Spleen (tissue), 11 donors: Measurements from ENCODE around the gene GRIP1. TPM values are rescaled to one million over a fixed set of nuclear protein-coding genes. Genes with fewer than 3 reads are reported as not detected.

Experiments used
- DNase-seq: peaks from one replicate; pipeline ENCODE4 v3.0.0-alpha.2; 2020
- H3K27ac ChIP-seq, 8 donors: fragments of 200-600 bp; sonication (generic) in 7 of 8; 1 replicate in 4 of 8; 2 replicates in 4 of 8; pipeline versions ENCODE4 v1.5.0 to v1.8.0; 2016 to 2021; ENCODE audit warnings: inconsistent platforms in 4 of 8, mild to moderate bottlenecking in 4 of 8, moderate library complexity in 1 of 8
- H3K27me3 ChIP-seq, 7 donors: fragments of 200-600 bp; sonication (generic) in 6 of 7; replicated peaks in 1 of 7; 1 replicate in 4 of 7; 2 replicates in 3 of 7; pipeline versions ENCODE4 v1.5.0 to v1.8.0; 2016 to 2021; ENCODE audit warnings: inconsistent platforms in 3 of 7, mild to moderate bottlenecking in 1 of 7
- H3K36me3 ChIP-seq, 6 donors: fragments of 200-600 bp; sonication (generic) in 5 of 6; 1 replicate in 4 of 6; 2 replicates in 2 of 6; pipeline versions ENCODE4 v1.5.0 to v1.8.0; 2016 to 2021; ENCODE audit warnings: inconsistent platforms in 2 of 6
- H3K4me1 ChIP-seq, 6 donors: fragments of 200-600 bp; sonication (generic) in 5 of 6; 1 replicate in 3 of 6; 2 replicates in 3 of 6; pipeline versions ENCODE4 v1.5.0 to v1.8.0; 2016 to 2021; ENCODE audit warnings: inconsistent platforms in 3 of 6
- H3K4me3 ChIP-seq, 8 donors: fragments of 200-600 bp; sonication (generic) in 7 of 8; 1 replicate in 4 of 8; 2 replicates in 4 of 8; pipeline versions ENCODE4 v1.5.0 to v1.8.0; 2016 to 2021; ENCODE audit warnings: inconsistent platforms in 4 of 8, mild to moderate bottlenecking in 4 of 8, moderate library complexity in 2 of 8
- H3K9me3 ChIP-seq, 8 donors: fragments of 200-600 bp; sonication (generic) in 7 of 8; 1 replicate in 4 of 8; 2 replicates in 4 of 8; pipeline versions ENCODE4 v1.5.0 to v1.8.0; 2016 to 2021; ENCODE audit warnings: inconsistent platforms in 4 of 8
- POLR2A ChIP-seq, 3 donors: fragments of 450-650 bp; IDR thresholded peaks; one replicate each; pipeline ENCODE4 v1.5.1; 2017; ENCODE audit warnings: antibody characterized with exemption in 3 of 3, mild to moderate bottlenecking in 1 of 3
- POLR2AphosphoS5 ChIP-seq, 3 donors: sonication (generic); formaldehyde crosslinking; IDR thresholded peaks; one replicate each; pipeline ENCODE4 v1.5.1; 2017; ENCODE audit warnings: antibody characterized with exemption in 3 of 3
- WGBS, 5 donors: extraction: QIAGEN DNeasy Blood & Tissue Kit in 3 of 5; methylation state at CpG; one replicate each; pipeline versions ENCODE4 v1.1.5 to v1.1.7; 2013 to 2018; 5-methylcytosine and 5-hydroxymethylcytosine counted together
- intact Hi-C: fragments of 100-400 bp; cut with DNase I; formaldehyde crosslinking; loops from one replicate; pipeline ENCODE4 v1.15.0; 2023; ENCODE audit warnings: low total_unique reads
- polyA plus RNA-seq, 3 donors: library from polyadenylated mRNA; stranded (reverse); fragments of 200-250 nt; gene quantifications; one replicate each; pipeline ENCODE4 v1.2.1, GENCODE V29; 2013
- total RNA-seq, 7 donors: library from RNA; depleted of rRNA in 3 of 7; stranded (reverse); fragments of >200 nt in 3 of 7; fragmentation: NEBNext Ultra II Directional in 4 of 7; extraction: Animal tissue kit (Norgen Biotek cat#: 25700) in 4 of 7; gene quantifications; one replicate each; pipeline versions ENCODE4 v1.1.0 to v1.2.1, GENCODE V29; 2016 to 2021
- TF ChIP-seq, protein P1 (sequence below), 11 experiments: fragments of 200-600 bp in 7 of 11; fragments of 450-650 bp in 4 of 11; sonication (generic) in 4 of 11; IDR thresholded peaks in 8 of 11; conservative IDR thresholded peaks in 3 of 11; 1 replicate in 7 of 11; 2 replicates in 4 of 11; pipeline versions ENCODE4 v1.4.0 to v1.8.0; 2016 to 2021; ENCODE audit warnings: antibody characterized with exemption in 11 of 11, inconsistent platforms in 4 of 11, mild to moderate bottlenecking in 1 of 11
- donor health status: healthy with polysubstance abuse.
- donor health status: DM: no; HTN: no; CAD: no; lungs with moderate emphysema.
- donor health status: DM: no; HTN: no; CAD: no.
- donor health status: Bipolar disorder and iron deficiency.
- donor health status: healthy.
- donor health status: DM: no; HTN: no; CAD: no.
- donor health status: DM: yes; HTN: yes; CAD: no.

Gene GRIP1
- total and polyA plus RNA-seq, 10 donors: 0.35 to 15.2 (median 4.8) TPM

DNA sequence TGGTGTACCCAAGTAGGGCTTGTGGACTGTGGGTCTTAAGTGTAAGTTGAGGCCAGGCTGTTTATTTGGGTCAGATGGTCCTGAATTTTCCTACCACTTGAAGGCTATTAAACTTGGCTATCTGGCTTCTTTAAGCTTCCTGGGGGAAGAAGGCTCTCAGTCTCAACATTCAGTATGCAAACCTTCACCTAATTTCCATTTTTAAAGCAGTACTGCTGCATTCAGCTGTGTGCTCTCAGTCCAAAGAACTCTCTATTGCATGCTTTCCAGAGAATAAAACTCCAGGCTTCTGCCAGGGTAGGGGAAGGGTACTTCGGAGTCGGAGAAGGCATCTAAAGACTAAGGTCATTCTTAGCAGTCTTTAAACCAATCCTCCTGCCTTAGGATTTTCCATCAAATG, 252.2 kb downstream of the GRIP1 start:
- 83 to 95% (median 92%) methylated on average over 2 of the region's 2 CpGs for WGBS, 5 donors
- Histone ChIP-seq H3K27me3 (no peaks in the 10 kb centered on the region), H3K4me1 (no peaks in the 10 kb centered on the region), H3K36me3 (no peaks in the 10 kb centered on the region), H3K27ac (no peak overlapping the region), H3K9me3 (peaks cover 0 to 20% (median 10%) of the 10 kb centered on the region in 8 donors), H3K4me3 (no peak overlapping the region)
- no peak for TF ChIP-seq POLR2AphosphoS5 (IDR thresholded peaks at IDR 0.05)
- TF ChIP-seq, protein P1, sequence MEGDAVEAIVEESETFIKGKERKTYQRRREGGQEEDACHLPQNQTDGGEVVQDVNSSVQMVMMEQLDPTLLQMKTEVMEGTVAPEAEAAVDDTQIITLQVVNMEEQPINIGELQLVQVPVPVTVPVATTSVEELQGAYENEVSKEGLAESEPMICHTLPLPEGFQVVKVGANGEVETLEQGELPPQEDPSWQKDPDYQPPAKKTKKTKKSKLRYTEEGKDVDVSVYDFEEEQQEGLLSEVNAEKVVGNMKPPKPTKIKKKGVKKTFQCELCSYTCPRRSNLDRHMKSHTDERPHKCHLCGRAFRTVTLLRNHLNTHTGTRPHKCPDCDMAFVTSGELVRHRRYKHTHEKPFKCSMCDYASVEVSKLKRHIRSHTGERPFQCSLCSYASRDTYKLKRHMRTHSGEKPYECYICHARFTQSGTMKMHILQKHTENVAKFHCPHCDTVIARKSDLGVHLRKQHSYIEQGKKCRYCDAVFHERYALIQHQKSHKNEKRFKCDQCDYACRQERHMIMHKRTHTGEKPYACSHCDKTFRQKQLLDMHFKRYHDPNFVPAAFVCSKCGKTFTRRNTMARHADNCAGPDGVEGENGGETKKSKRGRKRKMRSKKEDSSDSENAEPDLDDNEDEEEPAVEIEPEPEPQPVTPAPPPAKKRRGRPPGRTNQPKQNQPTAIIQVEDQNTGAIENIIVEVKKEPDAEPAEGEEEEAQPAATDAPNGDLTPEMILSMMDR (IDR thresholded peaks at IDR 0.05 in 8 of 11, conservative IDR thresholded peaks at IDR 0.05 in 3 of 11): no peak
- TF ChIP-seq POLR2A (IDR thresholded peaks at IDR 0.05): no peak
- intact Hi-C loops: no loop called here
- DNase-seq: no peak

DNA sequence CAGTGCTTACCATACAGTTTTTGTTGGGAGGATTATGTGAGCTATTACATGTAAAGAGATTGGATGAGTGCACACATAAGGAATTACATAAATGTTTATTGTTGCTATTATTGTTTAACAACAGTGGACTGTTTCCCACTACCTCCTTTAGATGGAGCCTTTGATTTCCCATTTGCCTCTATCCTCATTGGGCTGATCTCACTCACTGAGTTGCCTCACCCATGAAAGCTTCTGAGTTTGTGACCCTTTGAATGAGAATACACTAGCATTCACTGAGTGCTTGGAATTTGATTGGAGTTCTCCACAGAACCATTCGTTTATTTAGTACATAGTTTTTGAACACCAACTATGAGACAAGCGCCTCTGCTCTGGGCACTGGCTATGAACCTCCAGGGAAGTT, 255.6 kb downstream of the GRIP1 start:
- no peak for TF ChIP-seq POLR2A (IDR thresholded peaks at IDR 0.05)
- TF ChIP-seq, protein P1 (IDR thresholded peaks at IDR 0.05 in 8 of 11, conservative IDR thresholded peaks at IDR 0.05 in 3 of 11): no peak

DNA sequence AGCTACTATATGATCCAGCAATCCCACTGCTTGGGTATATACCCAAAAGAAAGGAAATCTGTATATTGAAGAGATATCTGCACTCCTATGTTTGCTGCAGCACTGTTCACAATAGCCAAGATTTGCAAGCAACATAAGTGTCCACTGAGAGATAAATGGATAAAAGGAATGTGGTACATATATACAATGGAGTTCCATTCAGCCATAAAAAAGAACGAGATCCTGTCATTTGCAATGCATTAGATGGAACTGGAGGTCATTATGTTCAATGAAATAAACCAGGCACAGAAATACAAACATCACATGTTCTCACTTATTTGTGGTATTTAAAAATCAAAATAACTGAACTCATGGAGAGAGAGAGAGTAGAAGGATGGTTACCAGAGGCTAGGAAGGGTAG, 260.0 kb downstream of the GRIP1 start:
- Histone ChIP-seq H3K4me1 (no peaks in the 10 kb centered on the region), H3K4me3 (no peak overlapping the region)
- 76 to 98% (median 84%) methylated on average over 1 of the region's 1 CpG for WGBS, 5 donors

More for the DNA sequence above, 255.6 kb downstream of the GRIP1 start:
- no peaks in the 10 kb centered on the region for H3K4me1 ChIP-seq
- no peak for DNase-seq
- H3K36me3 ChIP-seq: no peaks in the 10 kb centered on the region
- no peak overlapping the region for H3K27ac ChIP-seq
- 86 to 88% (median 86%) methylated on average over 2 of the region's 2 CpGs for WGBS, 5 donors
- peaks cover 0 to 20% (median 10%) of the 10 kb centered on the region in 8 donors for H3K9me3 ChIP-seq
- intact Hi-C loops: no loop called here
- H3K4me3 ChIP-seq: no peak overlapping the region
- H3K27me3 ChIP-seq: no peaks in the 10 kb centered on the region

DNA sequence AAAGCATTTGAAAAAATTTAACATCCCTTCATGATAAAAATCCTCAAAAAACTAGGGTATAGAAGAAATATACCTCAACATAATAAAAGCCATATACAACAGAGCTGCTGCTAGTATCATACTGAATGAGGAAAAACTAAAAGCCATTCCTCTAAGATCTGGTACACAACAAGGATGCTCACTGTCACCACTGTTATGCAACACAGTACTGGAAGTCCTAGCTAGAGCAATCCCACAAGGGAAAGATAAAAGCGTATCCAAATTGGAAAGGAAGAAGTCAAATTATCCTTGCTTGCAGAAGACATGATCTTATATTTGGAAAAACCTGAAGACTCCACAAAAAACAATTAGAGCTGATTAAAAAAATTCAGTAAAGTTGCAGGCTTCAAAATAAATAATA, 261.7 kb downstream of the GRIP1 start:
- Histone ChIP-seq H3K4me3 (no peak overlapping the region), H3K27ac (no peak overlapping the region), H3K4me1 (no peaks in the 10 kb centered on the region), H3K9me3 (peaks cover 0 to 7% (median 0%) of the 10 kb centered on the region in 8 donors), H3K27me3 (no peaks in the 10 kb centered on the region), H3K36me3 (no peaks in the 10 kb centered on the region)
- intact Hi-C loops: no loop called here
- no peak for DNase-seq
- no peak for TF ChIP-seq POLR2A (IDR thresholded peaks at IDR 0.05)
- TF ChIP-seq POLR2AphosphoS5 (IDR thresholded peaks at IDR 0.05): no peak
- TF ChIP-seq, protein P1 (IDR thresholded peaks at IDR 0.05 in 8 of 11, conservative IDR thresholded peaks at IDR 0.05 in 3 of 11): no peak
- WGBS, 5 donors: 78 to 93% (median 84%) methylated on average over 1 of the region's 1 CpG

More for the DNA sequence above, 260.0 kb downstream of the GRIP1 start:
- no peaks in the 10 kb centered on the region for H3K27me3 ChIP-seq
- no peaks in the 10 kb centered on the region for H3K36me3 ChIP-seq
- intact Hi-C loops: no loop called here
- H3K27ac ChIP-seq: no peak overlapping the region
- no peak for TF ChIP-seq POLR2A (IDR thresholded peaks at IDR 0.05)
- TF ChIP-seq, protein P1 (IDR thresholded peaks at IDR 0.05 in 8 of 11, conservative IDR thresholded peaks at IDR 0.05 in 3 of 11): no peak
- no peak for TF ChIP-seq POLR2AphosphoS5 (IDR thresholded peaks at IDR 0.05)
- DNase-seq: no peak
- no peaks in the 10 kb centered on the region for H3K9me3 ChIP-seq
